HG03175 (cell line): ENCODE measurements around the gene SETBP1.
A peak's percentile ranks its signal among the peaks of the same experiment; 100 is the strongest.

Experiments
- ATAC-seq: cut with Tn5 transposase; IDR thresholded peaks from one replicate; pipeline ENCODE4 v1.9.1; 2021; ENCODE audit warnings: mild to moderate bottlenecking, moderate library complexity; ENCODE audit not compliant: unreplicated experiment

The SETBP1 gene

DNA sequence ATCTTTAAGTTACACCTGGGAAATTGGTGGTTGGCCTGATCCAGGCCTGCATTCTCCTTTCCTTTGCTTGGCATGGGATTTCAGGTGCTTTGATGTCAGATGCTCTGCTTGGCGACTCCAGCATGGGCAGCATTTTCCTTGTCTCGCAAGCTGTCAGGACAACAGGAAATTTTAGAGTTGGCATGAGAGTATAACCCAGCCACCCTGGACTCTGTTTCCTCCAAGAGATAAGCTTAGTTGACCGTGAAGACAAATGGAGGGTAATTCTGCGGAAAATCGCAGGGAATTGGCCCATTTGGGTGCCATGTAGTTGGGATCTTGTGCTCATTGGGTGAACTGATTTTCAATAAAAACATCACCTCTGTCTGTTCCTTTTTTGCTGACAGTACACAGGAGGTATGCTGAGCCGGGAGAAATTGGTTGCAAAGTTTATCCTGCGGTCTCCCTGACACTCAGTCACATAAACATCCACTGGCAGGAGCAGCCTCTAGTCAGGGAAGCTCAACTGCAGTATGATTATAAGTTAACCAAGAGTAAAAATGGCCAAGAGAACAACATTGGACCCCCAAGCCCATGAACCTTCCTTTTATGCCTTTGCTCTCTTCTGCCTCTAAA lies 409.9 kb downstream of the SETBP1 start:
- ATAC-seq: no peak

DNA sequence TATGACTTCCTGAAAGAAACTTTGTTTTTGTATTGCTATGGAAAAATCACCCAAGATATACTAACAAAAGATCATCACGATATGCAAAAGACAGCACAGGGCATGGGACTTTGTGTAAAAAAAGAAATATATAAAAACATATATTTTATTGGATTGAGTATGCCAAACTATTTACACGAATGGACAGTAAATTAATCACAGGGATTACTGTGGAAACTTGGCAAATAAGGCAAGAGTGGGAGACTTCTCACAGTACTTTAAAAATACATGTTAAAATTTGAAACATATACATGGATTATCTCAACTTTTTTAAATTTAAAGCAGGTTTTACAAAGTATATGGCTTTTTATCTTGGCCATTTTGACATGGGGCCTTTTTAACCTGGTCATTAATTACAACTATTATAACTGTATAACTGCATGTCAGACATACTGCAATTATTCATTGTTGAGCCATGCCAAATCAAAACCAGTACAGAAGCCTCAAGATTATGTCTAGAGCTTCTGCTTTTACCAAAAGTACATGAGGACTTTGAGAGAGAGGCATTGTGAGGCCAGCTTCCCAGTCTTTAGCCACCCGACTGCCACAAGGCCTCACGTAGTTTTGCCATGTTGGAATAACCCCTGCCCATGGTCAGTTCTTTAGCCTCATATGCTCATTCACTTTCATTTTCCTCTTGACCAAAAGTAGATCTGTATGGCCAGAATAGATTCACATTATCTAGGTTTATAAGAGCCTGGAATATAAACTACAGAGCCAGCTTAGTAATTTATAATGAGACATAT lies 419.8 kb downstream of the SETBP1 start:
- no peak for ATAC-seq

DNA sequence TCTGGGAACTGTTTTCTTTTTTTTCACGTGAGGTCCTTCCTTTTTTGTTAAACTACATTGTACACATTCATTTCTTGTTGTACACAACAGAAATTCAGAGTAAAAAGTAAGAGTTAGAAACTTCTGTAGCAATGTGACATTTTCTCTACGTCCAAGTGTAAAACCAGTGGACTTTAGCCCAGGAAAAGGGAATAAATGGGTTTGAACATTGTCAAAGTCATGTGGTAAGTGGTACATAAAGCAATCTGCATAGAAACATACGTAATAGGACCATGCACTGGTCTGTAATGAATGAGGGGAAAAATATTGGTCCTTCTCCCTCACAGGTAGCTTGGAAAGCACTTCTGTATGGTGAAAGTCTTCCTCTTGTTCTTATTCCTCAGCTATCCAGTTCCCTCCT lies 421.4 kb downstream of the SETBP1 start:
- no peak for ATAC-seq

DNA sequence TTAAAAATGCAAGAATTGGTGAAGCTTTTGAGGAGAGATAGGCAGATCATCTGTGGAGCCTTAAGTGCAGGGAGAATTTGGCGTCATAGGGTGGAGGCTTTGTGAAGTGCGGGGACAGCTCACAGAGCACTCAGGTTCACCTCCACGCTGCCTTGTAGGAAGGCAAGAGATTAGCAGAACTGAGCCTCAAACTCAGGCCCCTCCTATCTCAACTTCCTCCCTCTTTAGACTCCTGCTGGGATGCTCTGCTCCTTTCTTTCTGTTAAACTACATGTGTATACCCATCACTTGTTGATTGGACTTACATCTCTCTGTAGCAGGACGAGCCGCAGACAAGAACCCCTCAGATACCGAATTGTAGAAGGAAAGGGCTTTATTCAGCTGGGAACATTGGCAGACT lies 422.2 kb downstream of the SETBP1 start:
- ATAC-seq: no peak

DNA sequence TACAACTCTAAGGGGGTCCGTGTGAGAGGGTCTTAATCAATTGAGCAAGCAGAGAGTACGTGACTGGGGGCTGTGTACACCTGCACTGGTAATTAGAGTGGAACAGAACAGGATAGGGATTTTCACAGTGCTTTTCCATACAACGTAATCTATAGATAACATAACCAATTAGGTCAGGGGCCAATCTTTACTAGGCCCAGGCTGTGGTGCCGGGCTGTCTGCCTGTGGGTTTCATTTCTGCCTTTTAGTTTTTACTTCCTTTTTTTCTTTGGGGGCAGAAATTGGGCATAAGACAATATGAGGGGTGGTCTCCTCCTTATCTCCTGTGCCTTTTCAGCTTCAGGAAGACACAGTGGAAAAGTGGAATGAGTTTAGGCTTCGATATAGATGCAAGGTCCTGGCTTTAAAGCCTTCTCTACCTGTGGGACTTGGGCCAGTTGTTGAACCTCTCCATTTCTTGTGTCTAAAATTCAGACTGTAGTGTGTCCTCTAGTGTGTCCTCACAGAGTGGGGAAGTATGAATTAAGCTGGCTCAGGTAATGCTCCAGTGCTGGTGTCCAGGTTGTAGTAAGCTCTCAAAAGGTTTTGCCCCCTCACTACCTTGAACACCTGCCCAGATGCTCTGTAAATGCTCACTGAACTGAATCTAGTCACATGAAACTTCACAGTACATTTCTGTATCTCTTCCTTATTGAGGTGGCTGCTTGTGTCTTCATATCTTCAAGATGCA lies 422.8 kb downstream of the SETBP1 start:
- peak; percentile 42 for ATAC-seq

DNA sequence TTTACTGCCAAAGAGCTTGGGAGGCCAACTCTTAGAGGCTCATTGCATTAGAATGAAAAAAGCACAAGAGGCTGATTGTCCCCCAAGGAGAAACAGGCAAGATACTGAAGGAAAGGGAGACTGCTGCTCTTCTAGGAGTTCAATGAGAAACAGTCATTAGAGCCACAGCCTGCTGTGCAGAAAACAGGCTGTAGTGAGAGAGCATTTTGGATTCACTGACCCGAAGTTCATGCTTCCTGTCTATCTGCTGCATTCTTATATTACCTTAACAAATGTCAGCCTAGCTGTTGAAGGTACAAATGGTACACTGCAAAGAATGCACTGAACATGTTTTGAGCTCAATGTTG lies 423.3 kb downstream of the SETBP1 start:
- peak; percentile 11 for ATAC-seq

DNA sequence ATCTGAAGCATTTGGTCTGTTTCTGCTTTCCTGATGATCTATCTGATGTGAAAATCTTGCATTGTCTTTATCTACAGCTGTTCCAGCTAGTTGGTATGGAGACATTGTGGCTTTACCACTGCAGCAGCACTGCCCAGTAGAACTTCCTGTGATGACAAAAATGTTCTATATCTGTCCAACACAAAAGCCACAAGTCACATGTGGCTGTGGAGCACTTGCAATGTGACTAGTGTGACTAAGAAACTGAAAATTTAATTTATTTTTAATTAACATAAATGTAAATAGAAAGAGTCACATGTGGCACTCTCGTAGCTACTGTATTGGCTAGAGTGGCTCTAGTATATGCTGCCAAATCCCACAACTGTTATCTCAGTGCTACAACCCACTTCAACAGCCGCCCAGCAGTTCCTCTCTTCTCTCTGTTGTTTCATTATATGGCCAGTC lies 425.7 kb downstream of the SETBP1 start:
- peak; percentile 93 for ATAC-seq

DNA sequence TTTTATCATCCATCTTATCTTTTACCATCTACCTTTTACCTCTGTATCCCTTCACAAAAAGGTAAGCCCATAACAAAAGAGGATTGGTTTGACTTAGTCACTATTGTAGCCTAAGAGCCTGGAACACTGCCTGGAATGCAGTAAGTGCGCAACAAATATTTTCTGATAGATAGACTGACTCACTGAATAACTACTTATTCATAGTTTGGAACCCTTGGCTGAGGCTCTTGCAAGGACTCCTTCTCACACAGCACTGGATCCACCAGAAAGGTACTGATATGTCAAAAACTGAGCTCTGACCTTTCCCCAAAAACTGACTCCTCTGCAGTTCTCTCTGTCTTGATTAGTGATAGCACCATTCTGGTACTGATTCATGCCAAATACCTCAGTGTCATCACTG lies 426.7 kb downstream of the SETBP1 start:
- ATAC-seq: no peak

DNA sequence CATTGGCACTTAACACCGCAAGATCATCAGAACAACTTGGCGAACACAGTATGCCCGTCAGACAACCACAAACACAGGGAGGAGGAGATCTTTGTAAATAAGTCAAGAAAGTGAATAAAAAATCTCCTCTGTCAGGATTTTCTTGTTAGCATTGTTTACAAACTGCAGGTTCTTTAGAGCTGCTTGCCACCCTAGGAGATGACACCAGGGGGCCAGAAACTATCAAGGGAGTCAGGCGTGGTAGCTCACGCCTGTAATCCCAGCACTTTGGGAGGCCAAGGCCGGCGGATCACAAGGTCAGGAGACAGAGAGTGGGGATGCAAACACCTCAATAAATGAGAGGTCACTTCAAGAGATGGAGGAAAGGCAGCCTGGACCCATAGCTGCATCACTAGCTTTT lies 428.1 kb downstream of the SETBP1 start:
- ATAC-seq: no peak

DNA sequence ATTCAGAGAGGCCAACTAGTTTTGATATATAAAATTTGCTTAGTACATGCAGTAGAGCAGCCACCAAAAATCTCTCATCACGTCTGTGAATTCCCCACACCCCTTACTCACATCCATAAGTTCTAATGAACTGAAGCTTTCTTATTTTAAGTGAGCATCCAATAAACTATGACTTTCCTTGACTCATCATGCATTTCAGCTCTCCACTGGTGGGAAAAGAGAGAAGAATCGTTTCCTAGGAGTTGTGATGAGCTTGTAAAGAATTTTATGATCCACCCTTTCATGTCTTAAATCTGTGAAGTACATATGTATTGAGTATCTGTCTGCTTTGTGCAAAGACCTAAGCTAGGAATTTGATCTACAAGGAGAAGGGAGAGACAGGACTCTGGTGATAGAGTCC lies 428.6 kb downstream of the SETBP1 start:
- no peak for ATAC-seq

DNA sequence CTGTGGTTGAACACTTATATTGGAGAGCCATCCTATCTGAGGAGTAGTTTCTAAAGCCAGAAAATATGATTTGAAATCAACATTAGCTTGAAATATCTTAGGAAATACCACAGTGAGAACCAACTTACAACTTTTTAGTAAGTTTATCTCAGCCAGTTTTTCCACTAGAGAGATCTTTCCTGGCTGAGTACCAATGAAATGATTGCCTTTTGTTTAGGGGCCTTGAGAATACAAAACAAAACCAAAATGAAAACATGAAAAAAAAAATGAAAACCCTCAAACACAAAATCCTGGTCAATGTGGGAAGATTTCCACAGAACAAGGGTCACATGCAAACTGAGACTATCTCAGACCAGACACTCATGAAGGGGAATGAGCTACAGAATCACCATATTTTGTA lies 429.0 kb downstream of the SETBP1 start:
- no peak for ATAC-seq

DNA sequence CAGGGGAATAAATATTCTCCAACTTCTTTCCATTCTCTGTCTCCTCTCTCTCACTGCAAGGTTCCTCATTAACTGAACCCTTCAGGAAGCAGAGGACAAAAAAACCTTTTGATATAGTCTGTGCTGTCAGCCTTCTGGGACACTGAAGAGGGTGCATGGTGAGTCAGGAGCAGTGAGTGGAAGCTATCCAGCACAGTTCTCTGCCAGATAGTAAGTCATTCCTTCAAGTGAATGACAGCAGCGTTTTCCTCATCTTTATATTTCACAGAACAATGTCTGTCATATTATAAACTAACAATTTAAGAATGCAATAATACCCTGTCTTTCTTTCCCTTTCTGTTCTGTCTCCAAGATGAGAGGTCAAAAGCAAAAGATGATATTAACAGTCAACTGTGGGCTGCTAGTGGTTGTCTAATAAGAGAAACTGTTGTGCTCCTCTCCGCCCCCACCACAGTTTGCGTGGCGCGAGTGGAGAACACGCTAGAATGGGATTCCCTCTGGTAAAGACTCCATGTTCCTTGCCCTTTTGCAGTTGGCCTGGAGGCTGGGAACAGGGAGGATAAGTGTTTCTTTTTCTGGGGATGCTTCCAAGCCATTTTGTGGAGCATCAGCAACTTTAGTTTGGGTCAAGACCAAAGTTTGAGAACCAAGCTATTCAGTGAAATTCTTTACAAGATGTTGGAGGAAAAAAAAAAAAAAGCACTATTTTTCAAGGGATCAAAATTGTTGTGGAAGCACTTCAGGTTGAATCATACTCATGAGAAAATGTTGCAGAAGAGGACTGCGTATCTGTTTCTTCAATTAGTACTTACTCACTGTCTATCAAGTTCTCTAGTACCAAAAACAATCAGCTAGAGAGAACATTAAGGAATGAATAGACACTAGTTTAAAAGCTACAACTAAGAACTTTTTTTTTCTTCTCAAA lies 430.2 kb downstream of the SETBP1 start:
- no peak for ATAC-seq

DNA sequence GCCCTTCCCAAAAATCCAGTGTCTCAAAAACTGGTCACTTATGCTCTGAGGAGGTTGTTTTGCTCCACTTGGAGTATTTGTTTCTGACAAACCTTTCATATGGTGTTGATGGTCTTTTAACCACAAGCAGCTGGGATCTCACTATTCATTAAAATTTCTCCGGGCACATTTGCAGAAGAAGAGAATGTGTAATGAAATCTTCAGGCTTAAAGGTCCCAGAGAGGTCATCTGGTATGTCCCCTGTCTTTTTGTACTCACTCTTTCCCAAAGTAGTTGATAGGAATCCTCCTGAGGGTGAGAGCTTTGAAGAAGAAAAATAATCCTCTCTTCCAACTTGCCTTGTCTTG lies 430.8 kb downstream of the SETBP1 start:
- no peak for ATAC-seq

DNA sequence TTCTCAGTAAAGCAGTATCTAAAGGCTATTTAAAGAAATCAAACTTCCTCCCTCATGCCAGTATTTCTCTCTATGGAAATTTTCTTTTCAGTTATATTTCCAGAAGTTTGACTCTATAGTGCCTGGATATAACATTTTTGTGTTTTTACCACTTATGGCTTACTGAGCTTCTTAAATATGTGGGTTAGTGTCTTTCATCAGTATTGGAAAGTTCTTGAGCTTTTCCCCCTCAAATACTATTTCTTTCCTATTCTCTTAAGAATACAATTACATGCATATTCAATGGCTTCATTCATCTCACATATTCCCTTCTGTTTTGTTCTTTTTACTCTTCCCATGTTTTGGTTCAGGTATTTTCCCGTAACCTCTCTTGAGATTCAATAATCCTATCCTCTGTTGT lies 432.0 kb downstream of the SETBP1 start:
- no peak for ATAC-seq

DNA sequence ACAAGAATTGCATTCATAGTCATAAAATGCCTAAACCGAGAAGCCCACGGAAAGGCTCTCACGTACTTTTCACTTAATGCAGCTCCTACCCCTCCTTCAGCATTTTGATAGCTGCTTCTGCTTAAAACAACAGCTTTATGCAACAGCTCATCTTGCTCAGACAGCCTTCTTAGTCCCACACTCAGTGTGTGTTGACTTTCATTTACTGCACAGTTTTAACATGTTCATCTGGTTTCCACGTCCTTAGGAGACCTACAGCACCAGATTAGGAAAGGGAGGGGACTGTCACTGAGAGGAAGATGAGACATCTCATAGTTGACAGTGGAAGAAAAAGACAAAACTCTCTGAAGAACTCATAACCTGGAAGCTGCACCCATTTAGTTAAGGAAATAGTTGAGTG lies 435.4 kb downstream of the SETBP1 start:
- no peak for ATAC-seq
